Adrenal gland (tissue), 12 donors: ENCODE results near the gene PAM16. TPM values are rescaled to one million over a fixed set of nuclear protein-coding genes. Genes with fewer than 3 reads are reported as not detected.
A peak's percentile ranks its signal among the peaks of the same experiment; 100 is the strongest.
"Not testable (repeated sequence)": the region's sequence is repeated elsewhere in the genome, so short reads cannot be mapped to it uniquely, and the experiment has no call there.

ENCODE experiments used
- DNase-seq, 7 donors: peaks; one replicate each; pipeline ENCODE4 v3.0.0-alpha.2; 2019 to 2020
- H3K27ac ChIP-seq, 5 donors: fragments of 200-600 bp; sonication (generic) in 4 of 5; 1 replicate in 3 of 5; 2 replicates in 2 of 5; pipeline versions ENCODE4 v1.5.1 to v1.8.0; 2016 to 2020; ENCODE audit warnings: mild to moderate bottlenecking in 1 of 5
- H3K27me3 ChIP-seq: fragments of 200-600 bp; 2 replicates; pipeline ENCODE4 v1.8.0; 2021
- H3K36me3 ChIP-seq, 2 donors: fragments of 200-600 bp; replicated peaks in 1 of 2; 1 replicate in 1 of 2; 2 replicates in 1 of 2; pipeline versions ENCODE4 v1.5.1 to v1.8.0; 2018 to 2022
- H3K4me1 ChIP-seq, 2 donors: fragments of 200-600 bp; replicated peaks in 1 of 2; 1 replicate in 1 of 2; 2 replicates in 1 of 2; pipeline versions ENCODE4 v1.5.1 to v1.8.0; 2018 to 2021
- H3K4me3 ChIP-seq, 4 donors: fragments of 200-600 bp; sonication (generic) in 3 of 4; one replicate each; pipeline ENCODE4 v1.5.1; 2016 to 2018
- H3K9me3 ChIP-seq, 3 donors: fragments of 200-600 bp; sonication (generic) in 1 of 3; replicated peaks in 1 of 3; 1 replicate in 2 of 3; 2 replicates in 1 of 3; pipeline versions ENCODE4 v1.5.1 to v1.8.0; 2016 to 2021
- POLR2A ChIP-seq, 2 donors: fragments of 450-650 bp; IDR thresholded peaks; one replicate each; pipeline ENCODE4 v1.6.1; 2017; ENCODE audit warnings: antibody characterized with exemption in 2 of 2, mild to moderate bottlenecking in 2 of 2, moderate library complexity in 1 of 2
- WGBS, 4 donors: extraction: QIAGEN DNeasy Blood & Tissue Kit in 2 of 4; methylation state at CpG; one replicate each; pipeline versions ENCODE4 v1.1.5 to v1.1.7; 2013 to 2017; 5-methylcytosine and 5-hydroxymethylcytosine counted together
- intact Hi-C, 2 donors: fragments of 100-400 bp; cut with DNase I; formaldehyde crosslinking; loops; one replicate each; pipeline versions ENCODE4 v1.14.1 to v1.15.0; 2022 to 2023
- polyA plus RNA-seq, 3 donors: library from polyadenylated mRNA; stranded (reverse); fragments of 200-250 nt in 2 of 3; fragments of 350-450 nt in 1 of 3; fragmentation: Illumina TruSeq in 1 of 3; extraction: RNeasy Lipid Tissue Mini Kit (QIAGEN cat#74804) in 1 of 3; gene quantifications; one replicate each; pipeline ENCODE4 v1.2.3, GENCODE V29; 2013 to 2014
- total RNA-seq, 9 donors: library from RNA; depleted of rRNA in 4 of 9; stranded (reverse); fragments of >200 nt in 4 of 9; fragments of 120-200 nt in 1 of 9; fragmentation: NEBNext Ultra II Directional in 1 of 9; extraction: Animal tissue kit (Norgen Biotek cat#: 25700) in 1 of 9; gene quantifications; one replicate each; pipeline versions ENCODE4 v1.1.0 to v1.2.4, GENCODE V29; 2013 to 2023
- TF ChIP-seq, protein P1 (sequence below), 6 experiments: fragments of 450-650 bp in 4 of 6; fragments of 200-600 bp in 2 of 6; sonication (generic) in 1 of 6; IDR thresholded peaks; 1 replicate in 5 of 6; 2 replicates in 1 of 6; pipeline versions ENCODE4 v1.5.1 to v1.8.0; 2016 to 2021; ENCODE audit warnings: antibody characterized with exemption in 6 of 6, mild to moderate bottlenecking in 2 of 6, moderate library complexity in 1 of 6
- donor health status: healthy with polysubstance abuse.
- donor health status: Bipolar disorder and iron deficiency.
- donor health status: DM: yes; HTN: yes; CAD: no.
- donor health status: DM: no; HTN: no; CAD: no.
- donor health status: DM: no; HTN: no; CAD: no.
- donor health status: DM: yes; HTN: yes; CAD: no.

The PAM16 gene
- total and polyA plus RNA-seq, 12 donors, result 25.0 to 310 (median 55.3) TPM

DNA sequence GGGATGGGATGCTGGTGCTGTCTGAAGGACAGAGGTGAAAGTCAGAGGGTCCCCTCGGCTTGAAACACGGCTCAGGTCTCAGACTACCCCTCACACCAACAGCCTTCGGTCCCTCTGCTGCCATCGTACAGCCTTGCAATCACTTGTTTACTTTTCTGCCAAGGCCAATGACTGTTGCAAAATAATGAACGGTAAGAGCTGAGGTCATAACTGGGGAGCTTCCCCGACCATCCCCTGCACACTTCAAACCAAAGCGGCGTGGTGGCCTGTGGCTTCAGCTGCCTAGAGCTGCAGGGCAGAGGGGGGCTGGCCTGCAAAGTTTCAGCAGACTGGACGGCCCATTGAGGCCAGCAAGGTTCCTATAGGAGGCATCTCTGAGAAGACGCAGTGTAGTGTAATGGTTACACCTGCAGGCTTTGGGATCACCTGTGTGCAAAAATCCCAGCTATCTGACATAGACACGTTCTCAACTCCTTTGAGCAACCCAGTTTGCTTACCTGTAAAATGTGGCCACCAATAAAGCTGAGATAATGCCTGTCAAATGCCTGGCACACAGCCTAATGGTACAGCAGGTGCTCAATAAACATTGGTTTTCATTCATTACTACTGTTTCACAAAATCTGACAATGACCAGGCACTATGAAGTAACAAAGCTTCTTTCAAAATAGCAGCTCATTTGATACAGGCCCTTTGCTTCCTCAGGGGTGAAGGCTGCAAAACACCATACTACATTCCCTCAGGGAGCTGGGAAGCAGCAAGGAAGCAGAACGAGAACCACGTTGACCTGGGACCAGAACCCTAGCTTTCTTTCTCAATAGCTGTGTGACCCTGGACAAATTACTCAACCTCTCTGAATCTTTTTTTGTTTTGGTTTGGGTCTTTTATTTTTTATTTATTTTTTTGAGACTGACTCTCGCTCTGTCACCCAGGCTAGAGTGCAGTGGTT lies 5.0 kb downstream of the PAM16 start:
- H3K36me3 ChIP-seq, result peaks cover 0 to under 1% of the 10 kb centered on the region in 2 donors
- peaks cover 23 to 65% of the 10 kb centered on the region in 2 donors for H3K4me1 ChIP-seq
- H3K9me3 ChIP-seq, result no peaks in the 10 kb centered on the region
- WGBS, 4 donors, result 43 to 52% (median 44%) methylated on average over 11 to 14 of the region's 14 CpGs
- H3K4me3 ChIP-seq, result no peak overlapping the region
- TF ChIP-seq POLR2A (IDR thresholded peaks at IDR 0.05), result peak in 1 of 2 donors; percentile 63
- TF ChIP-seq, protein P1, sequence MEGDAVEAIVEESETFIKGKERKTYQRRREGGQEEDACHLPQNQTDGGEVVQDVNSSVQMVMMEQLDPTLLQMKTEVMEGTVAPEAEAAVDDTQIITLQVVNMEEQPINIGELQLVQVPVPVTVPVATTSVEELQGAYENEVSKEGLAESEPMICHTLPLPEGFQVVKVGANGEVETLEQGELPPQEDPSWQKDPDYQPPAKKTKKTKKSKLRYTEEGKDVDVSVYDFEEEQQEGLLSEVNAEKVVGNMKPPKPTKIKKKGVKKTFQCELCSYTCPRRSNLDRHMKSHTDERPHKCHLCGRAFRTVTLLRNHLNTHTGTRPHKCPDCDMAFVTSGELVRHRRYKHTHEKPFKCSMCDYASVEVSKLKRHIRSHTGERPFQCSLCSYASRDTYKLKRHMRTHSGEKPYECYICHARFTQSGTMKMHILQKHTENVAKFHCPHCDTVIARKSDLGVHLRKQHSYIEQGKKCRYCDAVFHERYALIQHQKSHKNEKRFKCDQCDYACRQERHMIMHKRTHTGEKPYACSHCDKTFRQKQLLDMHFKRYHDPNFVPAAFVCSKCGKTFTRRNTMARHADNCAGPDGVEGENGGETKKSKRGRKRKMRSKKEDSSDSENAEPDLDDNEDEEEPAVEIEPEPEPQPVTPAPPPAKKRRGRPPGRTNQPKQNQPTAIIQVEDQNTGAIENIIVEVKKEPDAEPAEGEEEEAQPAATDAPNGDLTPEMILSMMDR (IDR thresholded peaks at IDR 0.05), result no peak
- peak overlapping the region in 4 of 5 donors; percentile 41 to 83 (median 62) for H3K27ac ChIP-seq
- peak in 6 of 7 donors; percentile 56 to 74 (median 64) for DNase-seq
- H3K27me3 ChIP-seq, result no peaks in the 10 kb centered on the region
- intact Hi-C loops, result no loop called here

DNA sequence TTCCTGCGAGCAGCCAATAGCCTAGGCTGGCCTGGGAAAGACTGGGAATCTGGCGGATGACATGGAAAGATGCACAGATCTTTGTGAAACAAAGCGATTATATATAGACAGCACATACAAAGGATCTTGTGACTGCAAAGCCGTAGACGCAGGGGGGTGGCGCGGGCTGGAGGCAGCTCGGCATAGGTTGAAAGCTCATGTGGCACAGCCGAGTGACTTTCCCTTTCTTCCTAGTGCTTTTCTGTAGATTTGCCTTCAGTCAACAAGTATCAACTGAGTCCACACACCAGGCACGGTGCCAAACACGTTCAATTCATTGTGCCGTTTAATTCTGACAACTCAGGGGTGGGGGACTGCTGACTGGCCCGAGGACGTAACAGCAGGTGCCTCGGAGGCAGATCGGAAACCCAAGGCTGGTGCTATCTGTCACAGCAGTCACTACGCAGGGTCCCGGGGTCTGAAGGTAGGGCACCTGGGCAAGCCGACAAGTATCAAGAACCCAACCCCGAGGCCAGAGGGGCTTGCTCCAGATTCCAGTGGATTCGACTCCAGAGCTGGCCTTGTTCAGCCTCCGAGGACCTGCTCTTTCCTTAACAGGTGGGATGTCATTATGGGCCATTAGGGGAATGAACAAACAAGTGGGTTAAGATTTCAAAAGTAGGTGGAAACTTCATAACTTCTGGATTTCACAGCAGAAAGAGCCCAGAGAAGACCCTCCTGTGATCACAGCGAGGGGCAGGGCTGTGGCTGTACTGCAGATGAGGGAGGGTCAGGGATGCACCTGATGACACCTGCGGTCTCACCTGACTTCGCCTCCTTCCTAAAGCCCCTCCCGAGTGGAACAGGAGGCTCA lies 5.9 kb downstream of the PAM16 start:
- Histone ChIP-seq H3K4me1 (peaks cover 18 to 60% of the 10 kb centered on the region in 2 donors), H3K4me3 (no peak overlapping the region), H3K27ac (peak overlapping the region in 4 of 5 donors; percentile 41 to 83 (median 62)), H3K9me3 (no peaks in the 10 kb centered on the region), H3K36me3 (peaks cover 0 to 9% of the 10 kb centered on the region in 2 donors), H3K27me3 (no peaks in the 10 kb centered on the region)
- TF ChIP-seq, protein P1 (IDR thresholded peaks at IDR 0.05), result no peak
- TF ChIP-seq POLR2A (IDR thresholded peaks at IDR 0.05), result no peak
- intact Hi-C loops, result no loop called here
- peak in 5 of 7 donors; percentile 49 to 72 (median 52) for DNase-seq
- 57 to 68% (median 67%) methylated on average over 26 of the region's 26 CpGs for WGBS, 4 donors

DNA sequence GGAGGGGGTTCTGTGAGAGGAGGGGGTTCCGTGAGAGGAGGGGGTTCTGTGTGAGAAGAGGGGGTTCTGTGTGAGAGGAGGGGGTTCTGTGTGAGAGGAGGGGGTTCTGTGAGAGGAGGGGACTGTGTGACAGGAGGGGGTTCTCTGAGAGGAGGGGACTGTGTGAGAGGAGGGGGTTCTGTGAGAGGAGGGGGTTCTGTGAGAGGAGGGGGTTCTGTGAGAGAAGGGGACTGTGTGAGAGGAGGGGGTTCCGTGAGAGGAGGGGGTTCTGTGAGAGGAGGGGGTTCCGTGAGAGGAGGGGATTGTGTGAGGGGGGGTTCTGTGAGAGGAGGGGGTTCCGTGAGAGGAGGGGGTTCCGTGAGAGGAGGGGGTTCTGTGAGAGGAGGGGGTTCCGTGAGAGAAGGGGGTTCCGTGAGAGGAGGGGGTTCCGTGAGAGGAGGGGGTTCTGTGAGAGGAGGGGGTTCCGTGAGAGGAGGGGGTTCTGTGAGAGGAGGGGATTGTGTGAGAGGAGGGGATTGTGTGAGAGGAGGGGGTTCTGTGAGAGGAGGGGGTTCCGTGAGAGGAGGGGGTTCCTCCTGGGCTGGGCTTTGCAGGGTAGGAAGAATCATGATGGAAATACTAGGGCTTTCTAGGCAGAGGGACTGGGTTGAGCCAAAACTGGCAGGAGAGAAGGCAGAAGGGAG lies 6.7 kb downstream of the PAM16 start:
- H3K36me3 ChIP-seq, result peaks cover 0 to 14% of the 10 kb centered on the region in 2 donors
- H3K4me3 ChIP-seq, H3K9me3 ChIP-seq, intact Hi-C loops, DNase-seq, H3K27me3 ChIP-seq: not testable (repeated sequence)
- 33 to 56% (median 50%) methylated on average over 4 to 9 of the region's 10 CpGs for WGBS, 4 donors
- H3K27ac ChIP-seq, result peak overlapping the region in 3 of 5 donors; percentile 52 to 83 (median 72)
- H3K4me1 ChIP-seq, result peaks cover 18 to 59% of the 10 kb centered on the region in 2 donors

DNA sequence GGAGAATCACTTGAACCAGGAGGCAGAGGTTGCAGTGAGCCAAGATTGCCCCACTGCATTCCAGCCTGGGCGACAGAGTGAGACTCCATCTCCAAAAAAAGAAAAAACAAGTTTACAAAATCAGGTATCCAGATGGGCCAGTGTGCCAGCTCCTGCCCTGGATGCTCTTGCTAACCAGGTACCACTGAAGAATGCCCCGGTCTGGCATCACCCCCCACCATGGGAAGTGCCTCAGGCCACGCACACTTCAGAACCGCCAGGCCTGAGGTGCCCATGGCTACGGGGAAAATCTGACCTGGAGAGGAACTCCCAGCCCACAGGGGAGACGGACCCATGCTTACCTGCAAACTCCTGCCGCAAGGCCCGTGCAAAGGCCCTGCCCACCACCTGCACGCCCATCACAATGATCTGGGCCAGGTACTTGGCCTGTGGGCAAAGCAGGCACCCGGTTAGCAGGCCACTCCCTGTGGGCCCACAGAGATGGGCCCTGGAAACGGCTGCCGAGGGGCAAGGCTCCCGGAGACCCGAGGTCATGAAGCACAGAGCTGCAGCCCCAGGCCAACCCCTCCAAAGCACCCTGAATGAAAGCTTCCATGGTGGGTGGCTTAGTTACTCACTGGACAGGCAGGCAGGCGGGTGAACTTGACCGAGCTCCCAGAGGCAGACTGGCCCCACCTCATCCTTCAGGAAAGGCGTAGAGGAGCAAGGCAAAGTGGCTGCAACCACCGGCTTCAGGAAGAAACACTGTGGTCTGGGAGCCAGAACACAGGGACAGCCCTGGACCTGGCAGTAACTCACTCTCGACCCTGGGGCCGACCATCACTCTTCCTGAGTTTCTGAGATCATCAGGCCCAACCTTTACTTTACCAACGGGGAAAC lies 8.0 kb downstream of the PAM16 start:
- H3K9me3 ChIP-seq, result no peaks in the 10 kb centered on the region
- intact Hi-C loops, result no loop called here
- no peak overlapping the region for H3K27ac ChIP-seq
- WGBS, 4 donors, result 71 to 83% (median 77%) methylated on average over 9 to 21 of the region's 21 CpGs
- H3K36me3 ChIP-seq, result peaks cover 0 to 24% of the 10 kb centered on the region in 2 donors
- no peak for DNase-seq
- H3K4me1 ChIP-seq, result peaks cover 12 to 51% of the 10 kb centered on the region in 2 donors
- no peak for TF ChIP-seq POLR2A (IDR thresholded peaks at IDR 0.05)
- TF ChIP-seq, protein P1 (IDR thresholded peaks at IDR 0.05), result no peak
- no peak overlapping the region for H3K4me3 ChIP-seq
- no peaks in the 10 kb centered on the region for H3K27me3 ChIP-seq
